Measurements from ENCODE around the gene MUC2. TPM values are rescaled to one million over a fixed set of nuclear protein-coding genes. Genes with fewer than 3 reads are reported as not detected.

The MUC2 gene
- total RNA-seq, 1 experiment from 2014 or later = 0.26 TPM

DNA sequence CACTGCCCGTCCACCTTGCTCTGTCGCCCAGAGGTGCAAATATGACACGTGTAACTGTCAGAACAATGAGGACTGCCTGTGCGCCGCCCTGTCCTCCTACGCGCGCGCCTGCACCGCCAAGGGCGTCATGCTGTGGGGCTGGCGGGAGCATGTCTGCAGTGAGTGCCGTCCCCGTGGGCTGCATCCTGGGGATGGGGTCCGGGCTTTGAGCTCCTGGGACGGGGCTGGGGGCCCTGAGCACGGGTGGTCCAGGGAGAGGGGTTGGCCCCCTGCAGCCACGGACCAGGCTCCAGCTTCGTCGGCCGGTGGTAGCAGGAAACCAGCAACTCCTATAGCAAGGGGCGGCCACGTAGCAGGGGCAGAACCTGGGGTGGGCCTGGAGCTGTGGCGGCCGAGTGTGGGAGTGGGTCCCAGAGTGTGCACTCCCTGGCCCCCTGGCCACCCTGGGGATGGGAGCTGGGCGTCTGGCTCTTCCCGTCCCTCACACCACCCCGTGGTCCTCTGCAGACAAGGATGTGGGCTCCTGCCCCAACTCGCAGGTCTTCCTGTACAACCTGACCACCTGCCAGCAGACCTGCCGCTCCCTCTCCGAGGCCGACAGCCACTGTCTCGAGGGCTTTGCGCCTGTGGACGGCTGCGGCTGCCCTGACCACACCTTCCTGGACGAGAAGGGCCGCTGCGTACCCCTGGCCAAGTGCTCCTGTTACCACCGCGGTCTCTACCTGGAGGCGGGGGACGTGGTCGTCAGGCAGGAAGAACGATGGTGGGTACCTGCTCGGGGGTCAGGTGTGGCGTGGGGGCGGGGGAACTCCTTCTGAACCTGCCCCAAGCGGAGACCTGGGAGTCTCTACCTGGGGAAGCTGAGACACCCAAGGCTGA lies 10.1 kb downstream of the MUC2 start:
- Histone ChIP-seq H3K27me3 (ENCODE audit: low read length) (no peaks in the 10 kb centered on the region), H3K36me3 (ENCODE audit: low read depth, low read length) (no peaks in the 10 kb centered on the region), H3K9ac (ENCODE audit: low read length) (no peak overlapping the region), H3K4me2 (ENCODE audit: low read length) (no peak overlapping the region), H3K4me1 (ENCODE audit: insufficient read depth, low read length) (no peaks in the 10 kb centered on the region), H3K27ac (ENCODE audit: low read length) (no peak overlapping the region), H4K20me1 (ENCODE audit: low read length) (no peaks in the 10 kb centered on the region), H3K4me3 (ENCODE audit: low read length) (no peak overlapping the region), H3K79me2 (ENCODE audit: low read length) (no peaks in the 10 kb centered on the region), H3K9me2 (replicated peaks; ENCODE audit: low read length) (no peaks in the 10 kb centered on the region), H3F3A (ENCODE audit: low read length, unreplicated experiment) (no peaks in the 10 kb centered on the region), H2AFZ (ENCODE audit: low read length) (no peak overlapping the region), H3K9me3 (ENCODE audit: low read length) (no peaks in the 10 kb centered on the region)
- ATAC-seq (no peak), DNase-seq (no peak)
- intact Hi-C loops (cut with micrococcal nuclease) = no loop called here
- ChIA-PET CTCF (no interaction called here), POLR2A (ENCODE audit: unreplicated experiment) (no interaction called here)
- TF ChIP-seq EZH2 (IDR thresholded peaks at IDR 0.05; ENCODE audit: low read length, unreplicated experiment) (no peak), EZH2phosphoT487 (IDR thresholded peaks at IDR 0.05; ENCODE audit: borderline replicate concordance, low read length) (no peak)
- TF ChIP-seq, protein P1, sequence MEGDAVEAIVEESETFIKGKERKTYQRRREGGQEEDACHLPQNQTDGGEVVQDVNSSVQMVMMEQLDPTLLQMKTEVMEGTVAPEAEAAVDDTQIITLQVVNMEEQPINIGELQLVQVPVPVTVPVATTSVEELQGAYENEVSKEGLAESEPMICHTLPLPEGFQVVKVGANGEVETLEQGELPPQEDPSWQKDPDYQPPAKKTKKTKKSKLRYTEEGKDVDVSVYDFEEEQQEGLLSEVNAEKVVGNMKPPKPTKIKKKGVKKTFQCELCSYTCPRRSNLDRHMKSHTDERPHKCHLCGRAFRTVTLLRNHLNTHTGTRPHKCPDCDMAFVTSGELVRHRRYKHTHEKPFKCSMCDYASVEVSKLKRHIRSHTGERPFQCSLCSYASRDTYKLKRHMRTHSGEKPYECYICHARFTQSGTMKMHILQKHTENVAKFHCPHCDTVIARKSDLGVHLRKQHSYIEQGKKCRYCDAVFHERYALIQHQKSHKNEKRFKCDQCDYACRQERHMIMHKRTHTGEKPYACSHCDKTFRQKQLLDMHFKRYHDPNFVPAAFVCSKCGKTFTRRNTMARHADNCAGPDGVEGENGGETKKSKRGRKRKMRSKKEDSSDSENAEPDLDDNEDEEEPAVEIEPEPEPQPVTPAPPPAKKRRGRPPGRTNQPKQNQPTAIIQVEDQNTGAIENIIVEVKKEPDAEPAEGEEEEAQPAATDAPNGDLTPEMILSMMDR (conservative IDR thresholded peaks at IDR 0.05; ENCODE audit: low read depth, low read length) = no peak
- BruUV-seq (replicated peaks) = no TSS peak

DNA sequence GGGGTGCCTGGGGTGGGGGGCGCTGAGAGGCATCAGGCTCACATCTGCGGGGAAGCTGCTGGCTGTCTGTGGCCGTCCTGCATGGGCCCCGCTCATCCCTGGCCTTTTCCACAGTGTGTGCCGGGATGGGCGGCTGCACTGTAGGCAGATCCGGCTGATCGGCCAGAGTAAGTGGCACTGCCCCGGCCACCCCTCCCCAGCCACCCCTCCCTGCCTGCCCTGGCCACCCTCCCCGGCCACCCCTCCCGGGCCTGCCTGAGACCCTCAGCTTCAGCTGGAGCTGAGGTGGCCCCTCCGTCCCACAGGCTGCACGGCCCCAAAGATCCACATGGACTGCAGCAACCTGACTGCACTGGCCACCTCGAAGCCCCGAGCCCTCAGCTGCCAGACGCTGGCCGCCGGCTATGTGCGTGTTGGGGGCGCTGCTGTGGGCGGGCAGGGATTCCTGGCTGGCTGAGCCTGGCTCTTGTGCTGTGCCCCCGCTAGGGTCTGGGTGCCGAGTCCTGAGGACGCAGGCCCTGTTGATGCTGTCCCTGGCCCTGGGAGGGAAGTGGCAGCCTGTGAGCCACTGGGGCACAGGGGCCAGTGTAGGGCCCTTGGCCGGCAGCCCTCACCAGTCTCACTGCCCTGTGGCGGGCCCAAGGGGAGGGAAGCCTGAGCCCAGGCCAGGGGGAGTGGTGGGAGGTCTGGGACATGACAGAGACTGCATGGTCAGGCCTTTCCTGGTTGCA lies 10.9 kb downstream of the MUC2 start:
- H4K20me1 ChIP-seq (ENCODE audit: low read length) = no peaks in the 10 kb centered on the region
- no peaks in the 10 kb centered on the region for H3K9me2 ChIP-seq (replicated peaks; ENCODE audit: low read length)
- no peak overlapping the region for H3K27ac ChIP-seq (ENCODE audit: low read length)
- no peak overlapping the region for H3K4me3 ChIP-seq (ENCODE audit: low read length)
- no peaks in the 10 kb centered on the region for H3K9me3 ChIP-seq (ENCODE audit: low read length)
- no TSS peak for BruUV-seq (replicated peaks)
- ChIA-PET CTCF (no interaction called here), POLR2A (ENCODE audit: unreplicated experiment) (no interaction called here)
- H3K27me3 ChIP-seq (ENCODE audit: low read length) = no peaks in the 10 kb centered on the region
- DNase-seq = no peak
- H3K4me1 ChIP-seq (ENCODE audit: insufficient read depth, low read length) = no peaks in the 10 kb centered on the region
- no peak for TF ChIP-seq EZH2 (IDR thresholded peaks at IDR 0.05; ENCODE audit: low read length, unreplicated experiment)
- no peak for TF ChIP-seq EZH2phosphoT487 (IDR thresholded peaks at IDR 0.05; ENCODE audit: borderline replicate concordance, low read length)
- TF ChIP-seq, protein P1 (conservative IDR thresholded peaks at IDR 0.05; ENCODE audit: low read depth, low read length) = no peak
- H3K4me2 ChIP-seq (ENCODE audit: low read length) = no peak overlapping the region
- no peaks in the 10 kb centered on the region for H3K79me2 ChIP-seq (ENCODE audit: low read length)
- H3K9ac ChIP-seq (ENCODE audit: low read length) = no peak overlapping the region
- intact Hi-C loops (cut with micrococcal nuclease) = no loop called here
- no peak for ATAC-seq
- H2AFZ ChIP-seq (ENCODE audit: low read length) = no peak overlapping the region
- no peaks in the 10 kb centered on the region for H3F3A ChIP-seq (ENCODE audit: low read length, unreplicated experiment)
- H3K36me3 ChIP-seq (ENCODE audit: low read depth, low read length) = no peaks in the 10 kb centered on the region

All from PC-3 (cell line).